GM19238 (cell line): Measurements from ENCODE around the gene RASA3.

Experiments used
- DNase-seq: peaks from one replicate; pipeline ENCODE4 v3.0.0; 2011; ENCODE audit warnings: low spot score; ENCODE audit not compliant: insufficient read length

RASA3 gene

GRCh38 chr13:114068656-114069318 is 63.6 kb downstream of the RASA3 start:
- no peak for DNase-seq

- DNase-seq: peak; percentile 55
Measured at GRCh38 chr13:114067886-114068651, 64.4 kb downstream of the RASA3 start.

DNA sequence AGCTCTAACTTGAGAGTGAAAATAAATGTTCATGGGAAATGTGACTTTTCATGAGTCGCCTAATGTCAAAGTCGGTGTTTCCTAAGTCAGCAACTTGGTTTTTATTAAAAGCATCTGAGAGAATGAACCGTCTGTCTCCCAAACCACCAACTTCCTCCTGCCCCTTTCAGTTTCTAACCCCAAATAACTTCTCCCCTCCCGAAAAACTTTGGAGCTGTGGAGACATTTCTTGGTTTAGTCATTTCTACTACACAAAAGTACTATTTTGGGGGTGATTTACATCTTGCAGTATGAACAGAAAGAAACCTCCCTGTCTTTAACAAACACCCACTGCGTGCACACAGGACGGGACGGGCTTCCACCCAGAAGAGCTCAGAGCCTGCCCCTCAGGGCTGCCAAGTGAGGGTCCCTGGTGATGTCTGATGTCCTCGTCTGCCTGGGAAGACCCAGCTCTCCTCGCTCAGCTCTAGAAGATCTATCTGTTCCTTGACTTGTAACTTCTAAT is 65.0 kb downstream of the RASA3 start:
- peak; percentile 60 for DNase-seq

- DNase-seq: no peak
Measured at GRCh38 chr13:114066956-114067355, 65.5 kb downstream of the RASA3 start.

- DNase-seq: no peak
Measured at GRCh38 chr13:114065926-114066774, 66.3 kb downstream of the RASA3 start.

GRCh38 chr13:114065141-114065925 is 67.1 kb downstream of the RASA3 start:
- DNase-seq: no peak

DNA sequence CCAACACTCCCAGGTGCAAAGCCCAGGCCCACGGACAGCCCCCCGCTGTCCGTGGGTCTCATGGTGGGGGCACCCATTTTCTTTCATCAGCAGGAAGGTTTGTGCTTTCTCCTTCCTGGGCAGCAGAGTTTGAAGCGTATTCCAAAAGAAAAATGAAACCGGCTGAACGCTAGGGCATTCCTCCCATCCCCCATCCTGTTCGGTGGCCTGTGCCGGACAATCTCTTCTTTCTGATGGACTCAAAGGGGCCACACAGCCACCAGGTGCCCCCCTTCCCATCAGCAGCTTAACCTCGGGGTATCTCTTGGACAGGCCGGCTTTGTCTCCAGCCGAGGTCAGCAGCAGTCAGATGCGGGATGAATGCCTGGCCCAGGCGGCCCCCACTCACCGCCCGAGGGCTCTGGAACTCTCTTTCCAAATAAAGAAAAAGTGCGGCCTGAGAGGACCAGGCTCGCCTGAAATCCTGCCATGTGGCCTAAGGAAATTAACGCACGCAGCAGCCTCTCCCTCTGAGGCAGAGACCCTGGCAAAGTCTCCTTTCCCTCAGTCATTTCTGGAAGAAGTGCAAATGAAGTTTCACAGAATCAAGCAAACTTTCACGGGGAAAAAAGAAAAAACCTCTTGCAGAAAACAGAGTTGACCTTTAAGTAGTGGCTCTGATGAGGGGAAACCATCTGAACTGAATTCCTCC is 67.8 kb downstream of the RASA3 start:
- no peak for DNase-seq

DNA sequence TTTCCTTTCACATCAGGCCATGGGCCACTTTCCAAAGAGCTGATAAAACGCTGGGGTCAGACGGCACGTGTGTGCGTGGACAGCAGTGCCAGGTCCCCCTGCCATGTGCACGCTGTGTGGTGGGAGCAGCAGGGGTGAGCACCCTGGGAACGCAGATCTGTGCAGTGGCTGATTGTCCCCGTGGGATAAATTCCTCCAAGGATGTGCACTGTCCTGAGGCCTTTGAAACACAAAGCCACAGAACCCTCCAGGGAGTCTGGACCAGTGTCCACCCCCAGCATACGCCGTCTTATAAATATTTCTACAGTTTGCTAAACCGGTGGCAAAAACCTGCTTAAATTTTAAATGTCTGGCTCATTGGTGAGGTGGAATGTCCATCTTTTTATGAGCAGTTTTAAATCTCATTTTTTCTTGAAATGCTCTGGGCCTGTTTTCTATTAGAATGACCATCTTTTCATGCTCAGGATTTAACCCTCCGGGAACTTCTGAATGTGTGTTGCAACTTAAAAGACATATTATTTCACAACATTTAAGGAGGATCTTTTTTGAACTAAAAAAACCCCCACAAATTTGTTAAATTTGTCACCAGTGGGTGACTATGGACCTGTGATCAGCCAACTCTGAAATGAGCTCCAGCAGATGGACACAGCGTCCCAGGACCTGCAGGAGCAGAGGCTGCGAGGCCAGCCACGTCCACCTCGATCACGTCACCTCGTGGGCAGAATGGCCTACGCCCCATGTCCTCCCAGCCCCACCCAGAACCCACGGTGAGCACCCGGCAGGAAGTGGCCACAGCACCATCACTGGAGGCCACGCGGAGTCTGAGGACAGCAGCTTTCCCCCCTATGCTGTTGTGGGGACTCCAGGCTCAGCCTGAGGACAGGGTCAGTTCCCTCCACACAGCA is 68.6 kb downstream of the RASA3 start:
- no peak for DNase-seq

- no peak for DNase-seq
Measured at GRCh38 chr13:114062754-114063153, 69.7 kb downstream of the RASA3 start.

DNA sequence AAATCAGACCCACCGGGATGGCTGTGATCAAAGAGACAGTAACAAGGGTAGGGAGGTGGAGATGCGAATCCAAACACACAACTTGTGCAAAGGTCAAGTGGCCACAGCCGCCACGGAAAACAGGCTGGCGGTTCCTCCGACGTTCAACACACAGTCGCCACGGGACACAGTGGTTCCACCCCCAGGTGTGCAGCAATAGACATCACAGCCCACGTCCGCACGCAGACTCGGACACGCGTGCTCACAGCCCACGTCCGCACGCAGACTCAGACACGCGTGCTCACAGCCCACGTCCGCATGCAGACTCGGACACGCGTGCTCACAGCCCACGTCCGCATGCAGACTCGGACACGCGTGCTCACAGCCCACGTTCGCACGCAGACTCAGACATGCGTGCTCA is 70.1 kb downstream of the RASA3 start:
- no peak for DNase-seq

- no peak for DNase-seq
Measured at GRCh38 chr13:114061744-114062143, 70.7 kb downstream of the RASA3 start.

DNA sequence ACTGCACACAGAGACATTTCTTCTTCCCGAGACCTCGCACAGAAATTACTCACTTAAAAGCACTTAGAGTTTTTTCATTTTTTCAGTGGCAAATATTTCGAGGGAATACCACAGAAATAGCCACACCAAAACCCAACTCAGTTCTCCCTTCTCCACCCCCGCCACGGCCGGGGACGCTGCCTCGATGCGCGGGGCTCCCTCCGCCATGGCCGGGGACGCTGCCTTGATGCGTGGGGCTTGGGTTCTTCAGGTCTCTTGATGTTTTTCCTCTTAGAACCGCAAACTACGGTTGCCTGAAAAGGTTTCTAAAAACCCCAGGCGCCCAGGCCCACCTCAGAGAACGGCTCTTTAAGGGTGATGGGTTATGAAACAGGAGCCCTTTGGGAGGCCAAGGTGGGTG is 71.4 kb downstream of the RASA3 start:
- DNase-seq: no peak

GRCh38 chr13:114059946-114060860 is 72.2 kb downstream of the RASA3 start:
- no peak for DNase-seq

DNA sequence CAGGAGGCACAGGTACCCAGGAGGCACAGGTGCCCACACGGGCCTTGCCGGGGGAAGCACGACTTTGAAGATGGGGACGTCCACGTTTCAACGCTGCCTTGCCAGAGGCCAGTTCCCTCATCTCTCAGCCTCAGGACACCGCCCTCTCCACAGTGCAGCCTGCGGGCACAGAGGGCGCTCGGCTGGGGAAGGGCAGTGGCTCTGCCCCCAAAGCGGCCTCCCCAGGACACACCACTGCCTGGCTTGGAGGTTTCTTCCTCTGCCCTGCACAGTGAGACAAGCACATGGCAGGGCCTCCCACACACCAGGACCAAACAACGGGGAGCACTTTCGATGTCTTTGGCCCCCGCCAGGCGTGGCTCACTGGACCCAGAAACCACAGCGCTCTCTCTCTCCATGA is 73.0 kb downstream of the RASA3 start:
- DNase-seq: no peak

- DNase-seq: no peak
Measured at GRCh38 chr13:114058051-114058867, 74.2 kb downstream of the RASA3 start.

DNA sequence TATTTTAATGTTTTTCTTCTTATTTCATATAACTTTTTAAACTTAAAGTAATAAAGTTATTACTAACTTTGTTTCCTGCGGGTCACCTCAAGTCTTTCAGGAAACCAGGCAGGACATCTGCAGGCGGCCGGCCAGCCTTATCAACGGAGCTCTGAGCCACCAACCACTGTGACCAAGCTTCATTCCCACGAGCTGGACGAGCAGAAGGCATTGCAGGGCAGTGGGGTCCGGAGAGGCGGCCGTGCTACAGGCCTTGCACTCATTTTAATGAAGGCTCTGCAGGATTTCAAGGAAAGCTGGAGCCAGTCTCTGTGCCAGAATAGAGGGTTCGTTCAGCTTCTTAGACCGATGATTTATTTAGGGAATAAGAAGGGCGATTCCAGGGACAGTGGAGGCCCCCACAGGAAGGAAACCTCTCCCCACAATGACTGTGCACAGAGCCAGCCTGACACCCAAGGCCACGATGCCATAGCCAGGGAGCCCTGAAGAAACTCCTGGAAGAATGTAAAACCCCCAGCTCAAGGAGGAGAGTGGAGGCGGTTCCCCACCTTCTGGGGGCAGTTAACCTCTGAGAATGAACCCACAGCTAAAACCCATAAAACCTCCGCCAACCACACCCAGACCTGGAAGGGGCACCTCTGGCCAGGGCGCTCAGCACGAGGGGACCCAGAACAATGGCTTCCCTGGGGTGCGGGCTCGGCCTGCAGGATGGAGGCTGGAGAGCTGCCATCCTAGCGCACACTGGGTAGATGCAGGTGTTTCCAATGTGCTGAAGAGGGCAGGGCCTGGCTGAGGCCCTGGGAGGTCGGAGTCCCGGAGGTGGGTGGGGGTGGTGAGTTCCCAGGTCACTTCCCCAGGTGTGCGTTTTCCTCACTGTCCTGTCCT is 75.0 kb downstream of the RASA3 start:
- no peak for DNase-seq
